ENCODE data around the gene BBLN.

DNA sequence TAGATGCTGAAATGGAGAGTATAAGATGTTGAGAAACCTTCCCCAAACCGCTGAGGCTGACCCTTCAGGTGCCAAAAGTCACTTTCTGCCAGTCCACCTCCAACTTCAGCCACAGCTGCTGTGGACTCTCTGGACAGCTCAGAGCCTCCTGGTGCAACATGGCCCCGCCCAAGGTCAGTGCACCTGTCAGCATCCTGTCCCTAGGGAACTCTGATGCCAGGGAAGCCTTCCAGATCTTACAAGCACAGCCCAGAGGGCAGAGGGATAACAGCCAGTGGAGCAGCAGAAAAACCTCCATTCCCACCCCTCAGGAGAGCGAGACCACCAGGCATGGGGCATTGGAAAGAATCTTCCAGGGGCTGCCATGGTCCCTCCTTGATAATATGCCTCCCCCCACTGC is 22.1 kb upstream of the BBLN start:
- no peak for TF ChIP-seq ZFP30 (CRISPR knock-in tag; IDR thresholded peaks at IDR 0.05)
- TF ChIP-seq ZFP3 (CRISPR knock-in tag; IDR thresholded peaks at IDR 0.05): no peak
- TF ChIP-seq, protein P1, sequence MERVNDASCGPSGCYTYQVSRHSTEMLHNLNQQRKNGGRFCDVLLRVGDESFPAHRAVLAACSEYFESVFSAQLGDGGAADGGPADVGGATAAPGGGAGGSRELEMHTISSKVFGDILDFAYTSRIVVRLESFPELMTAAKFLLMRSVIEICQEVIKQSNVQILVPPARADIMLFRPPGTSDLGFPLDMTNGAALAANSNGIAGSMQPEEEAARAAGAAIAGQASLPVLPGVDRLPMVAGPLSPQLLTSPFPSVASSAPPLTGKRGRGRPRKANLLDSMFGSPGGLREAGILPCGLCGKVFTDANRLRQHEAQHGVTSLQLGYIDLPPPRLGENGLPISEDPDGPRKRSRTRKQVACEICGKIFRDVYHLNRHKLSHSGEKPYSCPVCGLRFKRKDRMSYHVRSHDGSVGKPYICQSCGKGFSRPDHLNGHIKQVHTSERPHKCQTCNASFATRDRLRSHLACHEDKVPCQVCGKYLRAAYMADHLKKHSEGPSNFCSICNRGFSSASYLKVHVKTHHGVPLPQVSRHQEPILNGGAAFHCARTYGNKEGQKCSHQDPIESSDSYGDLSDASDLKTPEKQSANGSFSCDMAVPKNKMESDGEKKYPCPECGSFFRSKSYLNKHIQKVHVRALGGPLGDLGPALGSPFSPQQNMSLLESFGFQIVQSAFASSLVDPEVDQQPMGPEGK (CRISPR knock-in tag; IDR thresholded peaks at IDR 0.05; ENCODE audit: borderline replicate concordance): no peak
- TF ChIP-seq, protein P2, sequence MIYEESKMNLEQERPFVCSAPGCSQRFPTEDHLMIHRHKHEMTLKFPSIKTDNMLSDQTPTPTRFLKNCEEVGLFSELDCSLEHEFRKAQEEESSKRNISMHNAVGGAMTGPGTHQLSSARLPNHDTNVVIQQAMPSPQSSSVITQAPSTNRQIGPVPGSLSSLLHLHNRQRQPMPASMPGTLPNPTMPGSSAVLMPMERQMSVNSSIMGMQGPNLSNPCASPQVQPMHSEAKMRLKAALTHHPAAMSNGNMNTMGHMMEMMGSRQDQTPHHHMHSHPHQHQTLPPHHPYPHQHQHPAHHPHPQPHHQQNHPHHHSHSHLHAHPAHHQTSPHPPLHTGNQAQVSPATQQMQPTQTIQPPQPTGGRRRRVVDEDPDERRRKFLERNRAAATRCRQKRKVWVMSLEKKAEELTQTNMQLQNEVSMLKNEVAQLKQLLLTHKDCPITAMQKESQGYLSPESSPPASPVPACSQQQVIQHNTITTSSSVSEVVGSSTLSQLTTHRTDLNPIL (CRISPR knock-in tag; IDR thresholded peaks at IDR 0.05; ENCODE audit: low read depth): no peak

Measured in SK-N-SH treated with all-trans-retinoic acid at 6 μM for 48 hours (cell line).